Activated naive CD4-positive, alpha-beta T cell treated with anti-CD3 and anti-CD28 coated beads for 36 hours (primary cell): ENCODE measurements around the gene REPS2. TPM values are rescaled to one million over a fixed set of nuclear protein-coding genes. Genes with fewer than 3 reads are reported as not detected.

Experiments used
- CTCF ChIA-PET: fragments of 350-600 bp; sonication (Branson Sonifier 250); formaldehyde crosslinking; loops from one replicate; lab custom pipeline; 2021; ENCODE audit warnings: antibody characterized with exemption; lab: Charles Lee
- DNase-seq: peaks from one replicate; pipeline ENCODE4 v3.0.0-alpha.2; 2020
- H3K27ac Mint-ChIP-seq: one replicate; pipeline ENCODE4 v1.8.0; 2021; ENCODE audit warnings: mild to moderate bottlenecking, mixed read lengths
- H3K27me3 Mint-ChIP-seq: one replicate; pipeline ENCODE4 v1.8.0; 2021; ENCODE audit warnings: low read depth, mixed read lengths
- H3K36me3 Mint-ChIP-seq: one replicate; pipeline ENCODE4 v1.8.0; 2021; ENCODE audit warnings: low read depth, mixed read lengths
- H3K4me1 Mint-ChIP-seq: one replicate; pipeline ENCODE4 v1.8.0; 2021; ENCODE audit warnings: low read depth, mixed read lengths
- H3K4me3 Mint-ChIP-seq: one replicate; pipeline ENCODE4 v1.8.0; 2021; ENCODE audit warnings: mild to moderate bottlenecking, moderate library complexity, mixed read lengths
- H3K9me3 Mint-ChIP-seq: one replicate; pipeline ENCODE4 v1.8.0; 2021; ENCODE audit warnings: mixed read lengths
- intact Hi-C: fragments of 100-400 bp; cut with micrococcal nuclease; formaldehyde crosslinking; loops from one replicate; pipeline ENCODE4 v1.15.1; 2023
- total RNA-seq, 2 experiments: library from RNA; stranded (reverse); gene quantifications; one replicate each; pipeline ENCODE4 v1.2.3, GENCODE V29; 2021

REPS2 gene
- total RNA-seq, 2 experiments from 2014 or later = not detected

GRCh38 chrX:16990839-16991238 is 44.4 kb downstream of the REPS2 start:
- Mint-ChIP-seq H3K27me3 (no peaks in the 10 kb centered on the region), H3K4me3 (no peak overlapping the region), H3K4me1 (no peaks in the 10 kb centered on the region), H3K36me3 (no peaks in the 10 kb centered on the region), H3K9me3 (no peaks in the 10 kb centered on the region), H3K27ac (no peak overlapping the region)
- CTCF ChIA-PET = interaction anchor here (1.3 kb wide), 1 partner anchor 56 kb away, joined by 3 read pairs; no protein-coding TSS in a partner anchor
- DNase-seq = no peak
- intact Hi-C loops = no loop called here

DNA sequence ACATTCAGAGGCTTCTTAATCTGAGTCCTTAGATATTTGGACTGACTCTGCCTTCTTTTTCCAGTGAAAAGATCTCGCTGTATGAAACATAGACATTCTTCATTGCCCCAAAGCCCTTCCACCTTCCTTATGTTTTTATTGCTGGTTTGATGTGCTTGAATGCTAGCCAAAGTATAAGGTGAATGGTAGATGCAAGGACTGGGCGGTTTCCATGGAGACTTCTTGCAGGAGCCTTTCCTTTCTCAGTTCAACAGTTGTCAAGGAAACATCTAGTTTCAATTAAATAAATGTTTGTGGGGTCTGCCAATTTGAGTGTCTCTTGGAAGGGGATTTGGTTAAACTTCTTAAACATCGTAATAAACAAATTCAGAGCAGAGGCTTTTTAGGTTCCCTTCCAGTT is 46.0 kb downstream of the REPS2 start:
- no peaks in the 10 kb centered on the region for H3K9me3 Mint-ChIP-seq
- H3K4me1 Mint-ChIP-seq = no peaks in the 10 kb centered on the region
- H3K27me3 Mint-ChIP-seq = no peaks in the 10 kb centered on the region
- H3K27ac Mint-ChIP-seq = no peak overlapping the region
- H3K4me3 Mint-ChIP-seq = no peak overlapping the region
- H3K36me3 Mint-ChIP-seq = no peaks in the 10 kb centered on the region
- no peak for DNase-seq
- intact Hi-C loops = no loop called here
- CTCF ChIA-PET = no interaction called here

DNA sequence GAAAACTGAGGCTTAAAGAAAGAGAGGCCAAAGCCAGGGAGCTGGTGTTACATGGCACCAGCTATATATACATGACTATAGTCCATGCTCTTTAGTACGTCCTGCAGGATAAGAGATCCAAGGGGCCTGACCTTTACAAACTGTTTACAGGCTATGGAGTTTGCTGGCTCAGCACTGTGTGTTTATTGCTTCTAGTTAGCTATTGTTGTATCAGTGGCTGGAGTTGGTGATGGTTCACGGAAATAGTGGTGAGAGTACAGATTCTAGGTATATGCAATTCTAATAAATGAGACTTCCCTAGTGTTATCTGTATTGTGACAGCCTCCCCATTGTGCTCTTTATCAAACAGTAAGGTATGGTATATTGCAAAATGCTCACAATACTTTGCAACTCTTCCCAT is 46.5 kb downstream of the REPS2 start:
- CTCF ChIA-PET = no interaction called here
- Mint-ChIP-seq H3K4me3 (no peak overlapping the region), H3K36me3 (no peaks in the 10 kb centered on the region), H3K27ac (no peak overlapping the region), H3K9me3 (no peaks in the 10 kb centered on the region), H3K27me3 (no peaks in the 10 kb centered on the region), H3K4me1 (no peaks in the 10 kb centered on the region)
- DNase-seq = no peak
- intact Hi-C loops = no loop called here

GRCh38 chrX:16993791-16994318 is 47.4 kb downstream of the REPS2 start:
- intact Hi-C loops = no loop called here
- Mint-ChIP-seq H3K4me1 (no peaks in the 10 kb centered on the region), H3K9me3 (no peaks in the 10 kb centered on the region), H3K27me3 (no peaks in the 10 kb centered on the region), H3K36me3 (no peaks in the 10 kb centered on the region), H3K27ac (no peak overlapping the region), H3K4me3 (no peak overlapping the region)
- CTCF ChIA-PET = interaction anchor here (0.7 kb wide), 1 partner anchor 9 kb away, joined by 5 read pairs; no protein-coding TSS in a partner anchor
- DNase-seq = no peak

GRCh38 chrX:16994736-16995135 is 48.3 kb downstream of the REPS2 start:
- no peak for DNase-seq
- CTCF ChIA-PET = no interaction called here

GRCh38 chrX:16997313-16997712 is 50.9 kb downstream of the REPS2 start:
- intact Hi-C loops = no loop called here
- H3K36me3 Mint-ChIP-seq = no peaks in the 10 kb centered on the region
- no peaks in the 10 kb centered on the region for H3K4me1 Mint-ChIP-seq
- no peaks in the 10 kb centered on the region for H3K9me3 Mint-ChIP-seq
- CTCF ChIA-PET = no interaction called here
- H3K4me3 Mint-ChIP-seq = no peak overlapping the region
- H3K27me3 Mint-ChIP-seq = no peaks in the 10 kb centered on the region
- no peak overlapping the region for H3K27ac Mint-ChIP-seq
- DNase-seq = no peak

More at GRCh38 chrX:16994736-16995135, 48.3 kb downstream of the REPS2 start:
- Mint-ChIP-seq H3K9me3 (no peaks in the 10 kb centered on the region), H3K27ac (no peak overlapping the region), H3K27me3 (no peaks in the 10 kb centered on the region), H3K4me3 (no peak overlapping the region), H3K36me3 (no peaks in the 10 kb centered on the region), H3K4me1 (no peaks in the 10 kb centered on the region)
- intact Hi-C loops = no loop called here

- H3K27ac Mint-ChIP-seq = no peak overlapping the region
- CTCF ChIA-PET = no interaction called here
- no peaks in the 10 kb centered on the region for H3K9me3 Mint-ChIP-seq
- DNase-seq = no peak
- H3K4me3 Mint-ChIP-seq = no peak overlapping the region
- intact Hi-C loops = no loop called here
- no peaks in the 10 kb centered on the region for H3K27me3 Mint-ChIP-seq
- no peaks in the 10 kb centered on the region for H3K36me3 Mint-ChIP-seq
- H3K4me1 Mint-ChIP-seq = peaks cover 7% of the 10 kb centered on the region
Measured at GRCh38 chrX:16999275-16999674, 52.8 kb downstream of the REPS2 start.

GRCh38 chrX:17000751-17001150 is 54.3 kb downstream of the REPS2 start:
- Mint-ChIP-seq H3K27ac (no peak overlapping the region), H3K4me3 (no peak overlapping the region), H3K9me3 (no peaks in the 10 kb centered on the region), H3K4me1 (peaks cover 7% of the 10 kb centered on the region), H3K36me3 (no peaks in the 10 kb centered on the region), H3K27me3 (no peaks in the 10 kb centered on the region)
- DNase-seq = no peak
- CTCF ChIA-PET = no interaction called here
- intact Hi-C loops = no loop called here

DNA sequence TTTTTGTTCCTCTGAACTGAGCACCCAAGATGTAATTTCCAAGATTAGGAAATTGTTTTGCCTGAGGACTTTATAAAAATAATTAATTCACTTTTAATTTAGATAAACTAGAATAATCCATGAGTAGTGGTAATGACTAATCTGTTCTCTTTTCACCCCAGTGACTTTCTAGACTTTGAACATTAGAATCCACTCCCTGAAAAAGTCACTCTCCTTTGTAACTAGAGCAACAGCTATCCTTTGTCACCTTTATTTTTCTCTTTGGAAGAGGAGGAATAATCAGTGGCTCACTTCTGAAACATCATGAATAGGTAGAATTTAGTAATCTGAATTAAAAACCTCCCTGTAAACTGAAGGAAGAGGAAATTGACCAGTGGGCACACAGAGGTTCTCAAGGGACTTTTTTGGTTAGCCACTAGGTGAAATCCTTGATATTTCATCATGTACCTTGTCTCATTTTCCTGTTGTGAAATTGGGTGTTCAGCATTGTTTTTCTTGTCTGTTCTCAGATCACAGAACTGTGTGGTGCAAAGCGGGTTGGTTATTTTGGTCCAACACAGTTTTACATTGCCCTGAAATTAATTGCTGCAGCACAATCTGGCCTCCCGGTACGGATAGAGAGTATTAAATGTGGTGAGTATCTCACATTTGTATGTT is 59.4 kb downstream of the REPS2 start:
- Mint-ChIP-seq H3K27me3 (no peaks in the 10 kb centered on the region), H3K9me3 (no peaks in the 10 kb centered on the region), H3K36me3 (no peaks in the 10 kb centered on the region), H3K27ac (no peak overlapping the region), H3K4me1 (peaks cover 7% of the 10 kb centered on the region), H3K4me3 (no peak overlapping the region)
- CTCF ChIA-PET = no interaction called here
- no peak for DNase-seq
- intact Hi-C loops = no loop called here

GRCh38 chrX:17007134-17007768 is 60.8 kb downstream of the REPS2 start:
- DNase-seq = no peak
- H3K4me1 Mint-ChIP-seq = peaks cover 7% of the 10 kb centered on the region
- no peaks in the 10 kb centered on the region for H3K36me3 Mint-ChIP-seq
- CTCF ChIA-PET = no interaction called here
- H3K27me3 Mint-ChIP-seq = no peaks in the 10 kb centered on the region
- H3K4me3 Mint-ChIP-seq = no peak overlapping the region
- intact Hi-C loops = no loop called here
- no peak overlapping the region for H3K27ac Mint-ChIP-seq
- H3K9me3 Mint-ChIP-seq = no peaks in the 10 kb centered on the region

GRCh38 chrX:17009856-17010625 is 63.6 kb downstream of the REPS2 start:
- intact Hi-C loops = no loop called here
- no peak overlapping the region for H3K27ac Mint-ChIP-seq
- no peak overlapping the region for H3K4me3 Mint-ChIP-seq
- no peak for DNase-seq
- no peaks in the 10 kb centered on the region for H3K27me3 Mint-ChIP-seq
- no peaks in the 10 kb centered on the region for H3K36me3 Mint-ChIP-seq
- CTCF ChIA-PET = no interaction called here
- no peaks in the 10 kb centered on the region for H3K9me3 Mint-ChIP-seq
- H3K4me1 Mint-ChIP-seq = no peaks in the 10 kb centered on the region

GRCh38 chrX:17012465-17012864 is 66.0 kb downstream of the REPS2 start:
- H3K9me3 Mint-ChIP-seq = no peaks in the 10 kb centered on the region
- H3K4me1 Mint-ChIP-seq = no peaks in the 10 kb centered on the region
- H3K27ac Mint-ChIP-seq = no peak overlapping the region
- intact Hi-C loops = no loop called here
- CTCF ChIA-PET = no interaction called here
- H3K27me3 Mint-ChIP-seq = no peaks in the 10 kb centered on the region
- H3K36me3 Mint-ChIP-seq = no peaks in the 10 kb centered on the region
- DNase-seq = no peak
- H3K4me3 Mint-ChIP-seq = no peak overlapping the region
